WTC11 (cell line): ENCODE results near the gene PKHD1. TPM values are rescaled to one million over a fixed set of nuclear protein-coding genes. Genes with fewer than 3 reads are reported as not detected.

Experiments used
- ATAC-seq: fragments of 200-7000 bp; cut with Tn5 transposase; 2 replicates; pipeline ENCODE4 v1.10.0; 2021; ENCODE audit warnings: mild to moderate bottlenecking, moderate library complexity
- CTCF ChIA-PET: fragments of 300-600 bp; sonication (Branson Sonifier 250); formaldehyde crosslinking; loops from one replicate; lab custom pipeline; 2021; ENCODE audit warnings: antibody characterized with exemption; lab: Charles Lee
- POLR2A ChIA-PET: fragments of 350-600 bp; sonication (Branson Sonifier 250); formaldehyde crosslinking; loops from one replicate; lab custom pipeline; 2021; ENCODE audit warnings: antibody characterized with exemption; lab: Charles Lee
- DNase-seq: peaks from one replicate; pipeline ENCODE4 v3.0.0; 2021; ENCODE audit warnings: low spot score
- H3K27ac Mint-ChIP-seq: 2 replicates; pipeline ENCODE4 v1.8.0; 2021; ENCODE audit warnings: mixed read lengths
- H3K27me3 Mint-ChIP-seq: 2 replicates; pipeline ENCODE4 v1.8.0; 2021; ENCODE audit warnings: low read depth, mild to moderate bottlenecking, moderate library complexity, mixed read lengths
- H3K36me3 Mint-ChIP-seq: 2 replicates; pipeline ENCODE4 v1.8.0; 2021; ENCODE audit warnings: mixed read lengths
- H3K4me1 Mint-ChIP-seq: 2 replicates; pipeline ENCODE4 v1.8.0; 2022; ENCODE audit warnings: mixed read lengths
- H3K4me3 Mint-ChIP-seq: 2 replicates; pipeline ENCODE4 v1.8.0; 2021; ENCODE audit warnings: mild to moderate bottlenecking, moderate library complexity, mixed read lengths
- H3K9me3 Mint-ChIP-seq: 2 replicates; pipeline ENCODE4 v1.8.0; 2021; ENCODE audit warnings: mixed read lengths
- E2F4 ChIP-seq: sonication (generic); formaldehyde crosslinking; IDR thresholded peaks from 2 replicates; pipeline ENCODE4 v1.8.1; 2022; ENCODE audit warnings: low read depth, mild to moderate bottlenecking, moderate library complexity, missing genetic modification reagents, borderline replicate concordance
- ESRRA ChIP-seq: sonication (generic); formaldehyde crosslinking; IDR thresholded peaks from 2 replicates; pipeline ENCODE4 v1.8.1; 2022; ENCODE audit warnings: mild to moderate bottlenecking, missing genetic modification reagents, borderline replicate concordance
- ETV6 ChIP-seq: sonication (generic); formaldehyde crosslinking; IDR thresholded peaks from 2 replicates; pipeline ENCODE4 v1.8.1; 2022; ENCODE audit warnings: mild to moderate bottlenecking, missing genetic modification reagents
- HMGXB4 ChIP-seq: sonication (generic); formaldehyde crosslinking; IDR thresholded peaks from 2 replicates; pipeline ENCODE4 v1.8.1; 2023; ENCODE audit warnings: mild to moderate bottlenecking, moderate library complexity, missing genetic modification reagents
- IRF2 ChIP-seq: sonication (generic); formaldehyde crosslinking; IDR thresholded peaks from 2 replicates; pipeline ENCODE4 v1.8.0; 2022; ENCODE audit warnings: low read depth, missing genetic modification reagents, borderline replicate concordance
- PRDM15 ChIP-seq: sonication (generic); formaldehyde crosslinking; IDR thresholded peaks from 2 replicates; pipeline ENCODE4 v1.8.0; 2022; ENCODE audit warnings: missing genetic modification reagents
- SMAD3 ChIP-seq: sonication (generic); formaldehyde crosslinking; IDR thresholded peaks from 2 replicates; pipeline ENCODE4 v1.8.0; 2022; ENCODE audit warnings: missing genetic modification reagents, mild to moderate bottlenecking, borderline replicate concordance
- ZBTB21 ChIP-seq: sonication (generic); formaldehyde crosslinking; IDR thresholded peaks from 2 replicates; pipeline ENCODE4 v1.8.1; 2023; ENCODE audit warnings: mild to moderate bottlenecking, missing genetic modification reagents, borderline replicate concordance
- ZNF396 ChIP-seq: fragments of 250-450 bp; sonication (Bioruptor Pico); IDR thresholded peaks from 2 replicates; pipeline ENCODE4 v1.8.0; 2021; ENCODE audit warnings: mild to moderate bottlenecking, moderate library complexity, borderline replicate concordance
- ZSCAN18 ChIP-seq: fragments of 250-450 bp; sonication (Bioruptor Pico); IDR thresholded peaks from 2 replicates; pipeline ENCODE4 v2.1.2; 2022; ENCODE audit warnings: mild to moderate bottlenecking, moderate library complexity
- total RNA-seq: library from RNA; stranded (reverse); gene quantifications from 3 replicates; pipeline ENCODE4 v1.2.3, GENCODE V29; 2021
- TF ChIP-seq, protein P1 (sequence below): sonication (generic); formaldehyde crosslinking; conservative IDR thresholded peaks from 2 replicates; pipeline ENCODE4 v1.8.1; 2023; ENCODE audit warnings: mild to moderate bottlenecking, low read depth, missing genetic modification reagents, moderate library complexity
- TF ChIP-seq, protein P2 (sequence below): sonication (generic); formaldehyde crosslinking; IDR thresholded peaks from 2 replicates; pipeline ENCODE4 v1.8.0; 2022; ENCODE audit warnings: mild to moderate bottlenecking, missing genetic modification reagents
- TF ChIP-seq, protein P3 (sequence below): fragments of 200-600 bp; IDR thresholded peaks from 2 replicates; pipeline ENCODE4 v1.8.0; 2022; ENCODE audit warnings: antibody characterized with exemption

PKHD1 gene
- total RNA-seq, 1 experiment from 2014 or later, result 0.15 TPM

- POLR2A ChIA-PET, result no interaction called here
- DNase-seq, result no peak
- peaks cover 22% of the 10 kb centered on the region for H3K4me1 Mint-ChIP-seq
- no peak overlapping the region for H3K27ac Mint-ChIP-seq
- no peak overlapping the region for H3K4me3 Mint-ChIP-seq
- H3K9me3 Mint-ChIP-seq, result no peaks in the 10 kb centered on the region
- TF ChIP-seq ETV6 (CRISPR knock-in tag) (no peak), ZNF396 (no peak), PRDM15 (CRISPR knock-in tag) (no peak), IRF2 (CRISPR knock-in tag) (no peak), HMGXB4 (CRISPR knock-in tag) (no peak), ESRRA (CRISPR knock-in tag) (no peak), ZBTB21 (CRISPR knock-in tag) (no peak), E2F4 (CRISPR knock-in tag) (no peak), ZSCAN18 (CRISPR knock-in tag) (no peak), SMAD3 (CRISPR knock-in tag) (no peak)
- TF ChIP-seq, protein P1, sequence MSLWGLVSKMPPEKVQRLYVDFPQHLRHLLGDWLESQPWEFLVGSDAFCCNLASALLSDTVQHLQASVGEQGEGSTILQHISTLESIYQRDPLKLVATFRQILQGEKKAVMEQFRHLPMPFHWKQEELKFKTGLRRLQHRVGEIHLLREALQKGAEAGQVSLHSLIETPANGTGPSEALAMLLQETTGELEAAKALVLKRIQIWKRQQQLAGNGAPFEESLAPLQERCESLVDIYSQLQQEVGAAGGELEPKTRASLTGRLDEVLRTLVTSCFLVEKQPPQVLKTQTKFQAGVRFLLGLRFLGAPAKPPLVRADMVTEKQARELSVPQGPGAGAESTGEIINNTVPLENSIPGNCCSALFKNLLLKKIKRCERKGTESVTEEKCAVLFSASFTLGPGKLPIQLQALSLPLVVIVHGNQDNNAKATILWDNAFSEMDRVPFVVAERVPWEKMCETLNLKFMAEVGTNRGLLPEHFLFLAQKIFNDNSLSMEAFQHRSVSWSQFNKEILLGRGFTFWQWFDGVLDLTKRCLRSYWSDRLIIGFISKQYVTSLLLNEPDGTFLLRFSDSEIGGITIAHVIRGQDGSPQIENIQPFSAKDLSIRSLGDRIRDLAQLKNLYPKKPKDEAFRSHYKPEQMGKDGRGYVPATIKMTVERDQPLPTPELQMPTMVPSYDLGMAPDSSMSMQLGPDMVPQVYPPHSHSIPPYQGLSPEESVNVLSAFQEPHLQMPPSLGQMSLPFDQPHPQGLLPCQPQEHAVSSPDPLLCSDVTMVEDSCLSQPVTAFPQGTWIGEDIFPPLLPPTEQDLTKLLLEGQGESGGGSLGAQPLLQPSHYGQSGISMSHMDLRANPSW (CRISPR knock-in tag), result no peak
- TF ChIP-seq, protein P2, sequence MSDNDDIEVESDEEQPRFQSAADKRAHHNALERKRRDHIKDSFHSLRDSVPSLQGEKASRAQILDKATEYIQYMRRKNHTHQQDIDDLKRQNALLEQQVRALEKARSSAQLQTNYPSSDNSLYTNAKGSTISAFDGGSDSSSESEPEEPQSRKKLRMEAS (CRISPR knock-in tag), result no peak
- TF ChIP-seq, protein P3, sequence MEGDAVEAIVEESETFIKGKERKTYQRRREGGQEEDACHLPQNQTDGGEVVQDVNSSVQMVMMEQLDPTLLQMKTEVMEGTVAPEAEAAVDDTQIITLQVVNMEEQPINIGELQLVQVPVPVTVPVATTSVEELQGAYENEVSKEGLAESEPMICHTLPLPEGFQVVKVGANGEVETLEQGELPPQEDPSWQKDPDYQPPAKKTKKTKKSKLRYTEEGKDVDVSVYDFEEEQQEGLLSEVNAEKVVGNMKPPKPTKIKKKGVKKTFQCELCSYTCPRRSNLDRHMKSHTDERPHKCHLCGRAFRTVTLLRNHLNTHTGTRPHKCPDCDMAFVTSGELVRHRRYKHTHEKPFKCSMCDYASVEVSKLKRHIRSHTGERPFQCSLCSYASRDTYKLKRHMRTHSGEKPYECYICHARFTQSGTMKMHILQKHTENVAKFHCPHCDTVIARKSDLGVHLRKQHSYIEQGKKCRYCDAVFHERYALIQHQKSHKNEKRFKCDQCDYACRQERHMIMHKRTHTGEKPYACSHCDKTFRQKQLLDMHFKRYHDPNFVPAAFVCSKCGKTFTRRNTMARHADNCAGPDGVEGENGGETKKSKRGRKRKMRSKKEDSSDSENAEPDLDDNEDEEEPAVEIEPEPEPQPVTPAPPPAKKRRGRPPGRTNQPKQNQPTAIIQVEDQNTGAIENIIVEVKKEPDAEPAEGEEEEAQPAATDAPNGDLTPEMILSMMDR, result no peak
- no peaks in the 10 kb centered on the region; the same call in 1 of the 2 replicates for H3K27me3 Mint-ChIP-seq
- no peak for ATAC-seq
- CTCF ChIA-PET, result interaction anchor here (0.7 kb wide), 1 partner anchor 190 kb away, joined by 3 read pairs; no protein-coding TSS in a partner anchor
- H3K36me3 Mint-ChIP-seq, result no peaks in the 10 kb centered on the region
Measured at GRCh38 chr6:52065621-52066020, 21.8 kb downstream of the PKHD1 start.
